SK-N-SH treated with all-trans-retinoic acid at 6 μM for 48 hours (cell line): ENCODE results near the gene FRMD4A.

ENCODE experiments used
- ATAC-seq: fragments of 200-7000 bp; cut with Tn5 transposase; 3 replicates; pipeline ENCODE4 v1.9.1; 2020; ENCODE audit warnings: mild to moderate bottlenecking, moderate library complexity
- ARNTL ChIP-seq: fragments of 450-650 bp; formaldehyde crosslinking; IDR thresholded peaks from 2 replicates; pipeline ENCODE4 v1.5.0; 2020; ENCODE audit warnings: low read depth, mild to moderate bottlenecking, moderate library complexity, borderline replicate concordance
- BACH2 ChIP-seq: fragments of 250-450 bp; sonication (Bioruptor Pico); IDR thresholded peaks from 2 replicates; pipeline ENCODE4 v1.9.0; 2021; ENCODE audit warnings: mild to moderate bottlenecking, borderline replicate concordance
- CSDC2 ChIP-seq: fragments of 250-450 bp; sonication (Bioruptor Pico); IDR thresholded peaks from 2 replicates; pipeline ENCODE4 v1.5.0; 2020; ENCODE audit warnings: mild to moderate bottlenecking, moderate library complexity
- ESRRG ChIP-seq: fragments of 250-450 bp; sonication (Bioruptor Pico); IDR thresholded peaks from 2 replicates; pipeline ENCODE4 v1.6.1; 2021; ENCODE audit warnings: mild to moderate bottlenecking
- GLIS3 ChIP-seq: fragments of 250-450 bp; sonication (Bioruptor Pico); IDR thresholded peaks from 2 replicates; pipeline ENCODE4 v1.5.0; 2020; ENCODE audit warnings: mild to moderate bottlenecking, moderate library complexity
- ISL1 ChIP-seq: fragments of 250-450 bp; sonication (Bioruptor Pico); IDR thresholded peaks from 2 replicates; pipeline ENCODE4 v2.1.2; 2022; ENCODE audit warnings: mild to moderate bottlenecking, moderate library complexity
- OSR1 ChIP-seq: fragments of 250-450 bp; sonication (Bioruptor Pico); IDR thresholded peaks from 2 replicates; pipeline ENCODE4 v1.8.0; 2022; ENCODE audit warnings: moderate library complexity, mild to moderate bottlenecking, inconsistent platforms
- PPARA ChIP-seq: fragments of 250-450 bp; sonication (Bioruptor Pico); IDR thresholded peaks from 2 replicates; pipeline ENCODE4 v1.5.0; 2020; ENCODE audit warnings: mild to moderate bottlenecking, borderline replicate concordance
- RARB ChIP-seq: fragments of 250-450 bp; sonication (Bioruptor Pico); IDR thresholded peaks from 2 replicates; pipeline ENCODE4 v1.8.0; 2021; ENCODE audit warnings: mild to moderate bottlenecking, moderate library complexity
- TCF4 ChIP-seq: fragments of 250-450 bp; sonication (Bioruptor Pico); IDR thresholded peaks from 2 replicates; pipeline ENCODE4 v1.8.0; 2021; ENCODE audit warnings: mild to moderate bottlenecking, moderate library complexity, borderline replicate concordance
- ZC3H10 ChIP-seq: fragments of 250-450 bp; sonication (Bioruptor Pico); IDR thresholded peaks from 2 replicates; pipeline ENCODE4 v1.5.1; 2021; ENCODE audit warnings: mild to moderate bottlenecking, moderate library complexity
- ZFP3 ChIP-seq: fragments of 250-450 bp; sonication (Bioruptor Pico); IDR thresholded peaks from 2 replicates; pipeline ENCODE4 v1.5.0; 2020; ENCODE audit warnings: mild to moderate bottlenecking, moderate library complexity
- ZFP30 ChIP-seq: fragments of 450-650 bp; formaldehyde crosslinking; IDR thresholded peaks from 2 replicates; pipeline ENCODE4 v1.5.0; 2022; ENCODE audit warnings: mild to moderate bottlenecking, moderate library complexity
- ZNF565 ChIP-seq: fragments of 450-650 bp; formaldehyde crosslinking; conservative IDR thresholded peaks from 2 replicates; pipeline ENCODE4 v1.5.0; 2020; ENCODE audit warnings: low read depth, mild to moderate bottlenecking, moderate library complexity
- ZNF8 ChIP-seq: fragments of 450-650 bp; formaldehyde crosslinking; IDR thresholded peaks from 2 replicates; pipeline ENCODE4 v1.5.0; 2020; ENCODE audit warnings: mild to moderate bottlenecking, moderate library complexity
- TF ChIP-seq, protein P1 (sequence below): fragments of 250-450 bp; sonication (Bioruptor Pico); IDR thresholded peaks from 2 replicates; pipeline ENCODE4 v1.5.1; 2021; ENCODE audit warnings: mild to moderate bottlenecking, moderate library complexity
- TF ChIP-seq, protein P2 (sequence below): fragments of 250-450 bp; sonication (Bioruptor Pico); IDR thresholded peaks from 2 replicates; pipeline ENCODE4 v1.5.1; 2020; ENCODE audit warnings: low read depth, mild to moderate bottlenecking, moderate library complexity
- TF ChIP-seq, protein P3 (sequence below): fragments of 250-450 bp; sonication (Bioruptor Pico); IDR thresholded peaks from 2 replicates; pipeline ENCODE4 v1.8.0; 2020; ENCODE audit warnings: mild to moderate bottlenecking, moderate library complexity, borderline replicate concordance
- TF ChIP-seq, protein P4 (sequence below): fragments of 250-450 bp; sonication (Bioruptor Pico); IDR thresholded peaks from 2 replicates; pipeline ENCODE4 v1.5.0; 2020; ENCODE audit warnings: mild to moderate bottlenecking, moderate library complexity
- TF ChIP-seq, protein P5 (sequence below): fragments of 250-450 bp; sonication (Bioruptor Pico); IDR thresholded peaks from 2 replicates; pipeline ENCODE4 v1.8.0; 2021; ENCODE audit warnings: low read depth, mild to moderate bottlenecking, moderate library complexity, borderline replicate concordance

The FRMD4A gene

DNA sequence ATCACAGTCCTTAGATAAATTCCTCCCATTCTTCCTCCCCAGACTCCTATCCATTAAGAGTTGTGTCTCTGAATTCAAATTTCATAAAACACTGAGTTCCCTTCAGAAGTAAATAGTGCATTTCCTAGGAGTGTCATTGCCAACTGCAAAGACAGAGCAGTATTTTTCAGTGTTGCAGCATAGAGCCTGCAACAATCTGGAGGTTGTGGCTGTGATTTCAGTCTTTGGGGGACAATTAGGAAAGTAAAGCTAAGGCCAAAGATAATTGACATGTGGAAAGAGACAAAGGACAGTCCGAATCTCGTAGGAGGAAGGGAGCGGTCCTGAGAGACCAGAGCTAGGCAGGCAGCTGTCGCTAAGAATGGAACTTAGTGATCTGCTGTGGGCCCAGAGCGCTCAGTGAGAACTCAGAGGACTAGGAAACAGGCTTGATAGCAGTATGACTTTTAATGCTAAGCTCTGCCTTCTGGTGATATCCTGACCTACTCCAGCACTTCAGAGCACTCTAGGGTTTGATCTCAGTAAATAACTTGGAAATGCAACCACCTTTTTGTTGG lies 697.8 kb downstream of the FRMD4A start:
- no peak for ATAC-seq
- no peak for TF ChIP-seq OSR1 (CRISPR knock-in tag)
- no peak for TF ChIP-seq PPARA (CRISPR knock-in tag)
- TF ChIP-seq CSDC2 = no peak
- TF ChIP-seq, protein P1, sequence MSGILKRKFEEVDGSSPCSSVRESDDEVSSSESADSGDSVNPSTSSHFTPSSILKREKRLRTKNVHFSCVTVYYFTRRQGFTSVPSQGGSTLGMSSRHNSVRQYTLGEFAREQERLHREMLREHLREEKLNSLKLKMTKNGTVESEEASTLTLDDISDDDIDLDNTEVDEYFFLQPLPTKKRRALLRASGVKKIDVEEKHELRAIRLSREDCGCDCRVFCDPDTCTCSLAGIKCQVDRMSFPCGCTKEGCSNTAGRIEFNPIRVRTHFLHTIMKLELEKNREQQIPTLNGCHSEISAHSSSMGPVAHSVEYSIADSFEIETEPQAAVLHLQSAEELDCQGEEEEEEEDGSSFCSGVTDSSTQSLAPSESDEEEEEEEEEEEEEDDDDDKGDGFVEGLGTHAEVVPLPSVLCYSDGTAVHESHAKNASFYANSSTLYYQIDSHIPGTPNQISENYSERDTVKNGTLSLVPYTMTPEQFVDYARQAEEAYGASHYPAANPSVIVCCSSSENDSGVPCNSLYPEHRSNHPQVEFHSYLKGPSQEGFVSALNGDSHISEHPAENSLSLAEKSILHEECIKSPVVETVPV (CRISPR knock-in tag) = no peak
- TF ChIP-seq, protein P2, sequence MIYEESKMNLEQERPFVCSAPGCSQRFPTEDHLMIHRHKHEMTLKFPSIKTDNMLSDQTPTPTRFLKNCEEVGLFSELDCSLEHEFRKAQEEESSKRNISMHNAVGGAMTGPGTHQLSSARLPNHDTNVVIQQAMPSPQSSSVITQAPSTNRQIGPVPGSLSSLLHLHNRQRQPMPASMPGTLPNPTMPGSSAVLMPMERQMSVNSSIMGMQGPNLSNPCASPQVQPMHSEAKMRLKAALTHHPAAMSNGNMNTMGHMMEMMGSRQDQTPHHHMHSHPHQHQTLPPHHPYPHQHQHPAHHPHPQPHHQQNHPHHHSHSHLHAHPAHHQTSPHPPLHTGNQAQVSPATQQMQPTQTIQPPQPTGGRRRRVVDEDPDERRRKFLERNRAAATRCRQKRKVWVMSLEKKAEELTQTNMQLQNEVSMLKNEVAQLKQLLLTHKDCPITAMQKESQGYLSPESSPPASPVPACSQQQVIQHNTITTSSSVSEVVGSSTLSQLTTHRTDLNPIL (CRISPR knock-in tag) = no peak
- no peak for TF ChIP-seq ARNTL (CRISPR knock-in tag)
- TF ChIP-seq RARB (CRISPR knock-in tag) = no peak
- TF ChIP-seq, protein P3, sequence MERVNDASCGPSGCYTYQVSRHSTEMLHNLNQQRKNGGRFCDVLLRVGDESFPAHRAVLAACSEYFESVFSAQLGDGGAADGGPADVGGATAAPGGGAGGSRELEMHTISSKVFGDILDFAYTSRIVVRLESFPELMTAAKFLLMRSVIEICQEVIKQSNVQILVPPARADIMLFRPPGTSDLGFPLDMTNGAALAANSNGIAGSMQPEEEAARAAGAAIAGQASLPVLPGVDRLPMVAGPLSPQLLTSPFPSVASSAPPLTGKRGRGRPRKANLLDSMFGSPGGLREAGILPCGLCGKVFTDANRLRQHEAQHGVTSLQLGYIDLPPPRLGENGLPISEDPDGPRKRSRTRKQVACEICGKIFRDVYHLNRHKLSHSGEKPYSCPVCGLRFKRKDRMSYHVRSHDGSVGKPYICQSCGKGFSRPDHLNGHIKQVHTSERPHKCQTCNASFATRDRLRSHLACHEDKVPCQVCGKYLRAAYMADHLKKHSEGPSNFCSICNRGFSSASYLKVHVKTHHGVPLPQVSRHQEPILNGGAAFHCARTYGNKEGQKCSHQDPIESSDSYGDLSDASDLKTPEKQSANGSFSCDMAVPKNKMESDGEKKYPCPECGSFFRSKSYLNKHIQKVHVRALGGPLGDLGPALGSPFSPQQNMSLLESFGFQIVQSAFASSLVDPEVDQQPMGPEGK = no peak
- no peak for TF ChIP-seq ZNF565 (CRISPR knock-in tag)
- TF ChIP-seq BACH2 (CRISPR knock-in tag) = no peak
- no peak for TF ChIP-seq TCF4 (CRISPR knock-in tag)
- no peak for TF ChIP-seq ZNF8 (CRISPR knock-in tag)

DNA sequence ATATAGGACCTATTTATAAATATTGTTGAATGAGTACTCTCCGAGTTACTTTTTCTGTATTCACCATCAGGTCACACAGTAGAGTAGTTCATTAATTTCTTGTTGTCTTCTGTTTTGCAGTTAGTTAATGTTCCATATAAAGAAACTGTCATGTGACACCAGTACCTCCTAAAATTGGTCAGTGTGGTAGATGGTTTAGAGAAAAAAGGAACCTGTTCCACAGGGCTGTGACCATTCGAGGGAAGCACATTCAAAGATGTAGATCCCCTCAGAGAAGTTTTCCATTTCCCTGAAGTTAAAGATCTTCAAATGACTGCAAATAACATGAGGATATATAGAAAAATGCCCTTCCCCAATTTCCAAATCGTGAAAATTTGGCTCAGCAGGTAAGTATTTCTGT lies 698.3 kb downstream of the FRMD4A start:
- no peak for ATAC-seq
- no peak for TF ChIP-seq ISL1 (CRISPR knock-in tag)
- no peak for TF ChIP-seq ESRRG (CRISPR knock-in tag)
- TF ChIP-seq ZNF565 (CRISPR knock-in tag) = no peak
- no peak for TF ChIP-seq CSDC2
- no peak for TF ChIP-seq ZFP3 (CRISPR knock-in tag)
- no peak for TF ChIP-seq ZC3H10 (CRISPR knock-in tag)
- no peak for TF ChIP-seq TCF4 (CRISPR knock-in tag)
- TF ChIP-seq ZFP30 (CRISPR knock-in tag) = no peak
- TF ChIP-seq, protein P3 = no peak
- TF ChIP-seq ZNF8 (CRISPR knock-in tag) = no peak
- TF ChIP-seq BACH2 (CRISPR knock-in tag) = no peak
- TF ChIP-seq, protein P4, sequence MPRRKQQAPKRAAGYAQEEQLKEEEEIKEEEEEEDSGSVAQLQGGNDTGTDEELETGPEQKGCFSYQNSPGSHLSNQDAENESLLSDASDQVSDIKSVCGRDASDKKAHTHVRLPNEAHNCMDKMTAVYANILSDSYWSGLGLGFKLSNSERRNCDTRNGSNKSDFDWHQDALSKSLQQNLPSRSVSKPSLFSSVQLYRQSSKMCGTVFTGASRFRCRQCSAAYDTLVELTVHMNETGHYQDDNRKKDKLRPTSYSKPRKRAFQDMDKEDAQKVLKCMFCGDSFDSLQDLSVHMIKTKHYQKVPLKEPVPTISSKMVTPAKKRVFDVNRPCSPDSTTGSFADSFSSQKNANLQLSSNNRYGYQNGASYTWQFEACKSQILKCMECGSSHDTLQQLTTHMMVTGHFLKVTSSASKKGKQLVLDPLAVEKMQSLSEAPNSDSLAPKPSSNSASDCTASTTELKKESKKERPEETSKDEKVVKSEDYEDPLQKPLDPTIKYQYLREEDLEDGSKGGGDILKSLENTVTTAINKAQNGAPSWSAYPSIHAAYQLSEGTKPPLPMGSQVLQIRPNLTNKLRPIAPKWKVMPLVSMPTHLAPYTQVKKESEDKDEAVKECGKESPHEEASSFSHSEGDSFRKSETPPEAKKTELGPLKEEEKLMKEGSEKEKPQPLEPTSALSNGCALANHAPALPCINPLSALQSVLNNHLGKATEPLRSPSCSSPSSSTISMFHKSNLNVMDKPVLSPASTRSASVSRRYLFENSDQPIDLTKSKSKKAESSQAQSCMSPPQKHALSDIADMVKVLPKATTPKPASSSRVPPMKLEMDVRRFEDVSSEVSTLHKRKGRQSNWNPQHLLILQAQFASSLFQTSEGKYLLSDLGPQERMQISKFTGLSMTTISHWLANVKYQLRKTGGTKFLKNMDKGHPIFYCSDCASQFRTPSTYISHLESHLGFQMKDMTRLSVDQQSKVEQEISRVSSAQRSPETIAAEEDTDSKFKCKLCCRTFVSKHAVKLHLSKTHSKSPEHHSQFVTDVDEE = no peak
- TF ChIP-seq, protein P1 (CRISPR knock-in tag) = no peak
- TF ChIP-seq PPARA (CRISPR knock-in tag) = no peak
- TF ChIP-seq, protein P5, sequence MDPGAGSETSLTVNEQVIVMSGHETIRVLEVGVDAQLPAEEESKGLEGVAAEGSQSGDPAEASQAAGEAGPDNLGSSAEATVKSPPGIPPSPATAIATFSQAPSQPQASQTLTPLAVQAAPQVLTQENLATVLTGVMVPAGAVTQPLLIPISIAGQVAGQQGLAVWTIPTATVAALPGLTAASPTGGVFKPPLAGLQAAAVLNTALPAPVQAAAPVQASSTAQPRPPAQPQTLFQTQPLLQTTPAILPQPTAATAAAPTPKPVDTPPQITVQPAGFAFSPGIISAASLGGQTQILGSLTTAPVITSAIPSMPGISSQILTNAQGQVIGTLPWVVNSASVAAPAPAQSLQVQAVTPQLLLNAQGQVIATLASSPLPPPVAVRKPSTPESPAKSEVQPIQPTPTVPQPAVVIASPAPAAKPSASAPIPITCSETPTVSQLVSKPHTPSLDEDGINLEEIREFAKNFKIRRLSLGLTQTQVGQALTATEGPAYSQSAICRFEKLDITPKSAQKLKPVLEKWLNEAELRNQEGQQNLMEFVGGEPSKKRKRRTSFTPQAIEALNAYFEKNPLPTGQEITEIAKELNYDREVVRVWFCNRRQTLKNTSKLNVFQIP (CRISPR knock-in tag) = no peak
- TF ChIP-seq, protein P2 (CRISPR knock-in tag) = no peak
- no peak for TF ChIP-seq GLIS3
